OCI-LY7 (cell line): ENCODE measurements around the gene C1orf210.

Experiments used
- EZH2phosphoT487 ChIP-seq: fragments of 200-600 bp; sonication (generic); IDR thresholded peaks from 2 replicates; pipeline ENCODE4 v1.6.1; 2018; ENCODE audit warnings: low read depth, borderline replicate concordance, mild to moderate bottlenecking, mixed run types, antibody characterized with exemption, low read length, moderate library complexity, mixed read lengths
- TF ChIP-seq, protein P1 (sequence below): fragments of 200-600 bp; sonication (generic); conservative IDR thresholded peaks from 2 replicates; pipeline ENCODE4 v1.5.1; 2014; ENCODE audit warnings: mild to moderate bottlenecking, antibody characterized with exemption, low read length, moderate library complexity, mixed read lengths

GRCh38 chr1:43235040-43235439 lies 50.3 kb downstream of the C1orf210 start:
- TF ChIP-seq, protein P1, sequence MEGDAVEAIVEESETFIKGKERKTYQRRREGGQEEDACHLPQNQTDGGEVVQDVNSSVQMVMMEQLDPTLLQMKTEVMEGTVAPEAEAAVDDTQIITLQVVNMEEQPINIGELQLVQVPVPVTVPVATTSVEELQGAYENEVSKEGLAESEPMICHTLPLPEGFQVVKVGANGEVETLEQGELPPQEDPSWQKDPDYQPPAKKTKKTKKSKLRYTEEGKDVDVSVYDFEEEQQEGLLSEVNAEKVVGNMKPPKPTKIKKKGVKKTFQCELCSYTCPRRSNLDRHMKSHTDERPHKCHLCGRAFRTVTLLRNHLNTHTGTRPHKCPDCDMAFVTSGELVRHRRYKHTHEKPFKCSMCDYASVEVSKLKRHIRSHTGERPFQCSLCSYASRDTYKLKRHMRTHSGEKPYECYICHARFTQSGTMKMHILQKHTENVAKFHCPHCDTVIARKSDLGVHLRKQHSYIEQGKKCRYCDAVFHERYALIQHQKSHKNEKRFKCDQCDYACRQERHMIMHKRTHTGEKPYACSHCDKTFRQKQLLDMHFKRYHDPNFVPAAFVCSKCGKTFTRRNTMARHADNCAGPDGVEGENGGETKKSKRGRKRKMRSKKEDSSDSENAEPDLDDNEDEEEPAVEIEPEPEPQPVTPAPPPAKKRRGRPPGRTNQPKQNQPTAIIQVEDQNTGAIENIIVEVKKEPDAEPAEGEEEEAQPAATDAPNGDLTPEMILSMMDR = no peak
- no peak for TF ChIP-seq EZH2phosphoT487
